ENCODE data around the gene HRAS.

The HRAS gene

GRCh38 chr11:567011-567628, 31.7 kb upstream of the HRAS start:
- DNase-seq, result no peak

- DNase-seq, result no peak
Observed at GRCh38 chr11:565921-566509, 30.6 kb upstream of the HRAS start.

- no peak for DNase-seq
Observed at GRCh38 chr11:563812-564578, 28.6 kb upstream of the HRAS start.

- no peak for DNase-seq
Observed at GRCh38 chr11:563066-563811, 27.9 kb upstream of the HRAS start.

- no peak for DNase-seq
Observed at GRCh38 chr11:562046-562645, 26.8 kb upstream of the HRAS start.

GRCh38 chr11:561148-562003, 26.0 kb upstream of the HRAS start:
- no peak for DNase-seq

- peak; percentile 31 to 86 (median 72) for DNase-seq
Observed at GRCh38 chr11:560305-561147, 25.1 kb upstream of the HRAS start, which contains the start of the genes LMNTD2 and RASSF7. Gene LMNTD2 (minus strand): TSS chr11:560738. CDS start chr11:560716, 22 bp downstream. Gene RASSF7 (plus strand): TSS chr11:560970. CDS start chr11:561769, 799 bp downstream.

GRCh38 chr11:559712-560304, 24.4 kb upstream of the HRAS start:
- no peak for DNase-seq

- DNase-seq, result no peak
Observed at GRCh38 chr11:559020-559620, 23.7 kb upstream of the HRAS start.

- no peak for DNase-seq
Observed at GRCh38 chr11:558503-558902, 23.1 kb upstream of the HRAS start.

- DNase-seq, result no peak
Observed at GRCh38 chr11:557328-558132, 22.2 kb upstream of the HRAS start.

- DNase-seq, result no peak
Observed at GRCh38 chr11:556662-557256, 21.4 kb upstream of the HRAS start.

GRCh38 chr11:555780-556661, 20.6 kb upstream of the HRAS start:
- DNase-seq, result no peak

- no peak for DNase-seq
Observed at GRCh38 chr11:555227-555779, 19.9 kb upstream of the HRAS start.

GRCh38 chr11:554428-555226, 19.3 kb upstream of the HRAS start:
- peak in 1 of 14 donors; percentile 56 for DNase-seq

GRCh38 chr11:553988-554340, 18.6 kb upstream of the HRAS start:
- DNase-seq, result no peak

Data from C1 segment of cervical spinal cord (tissue), 14 donors.